Ishikawa (cell line): ENCODE measurements around the gene B4GALNT4.

ENCODE experiments used
- TAF1 ChIP-seq: IDR thresholded peaks from 2 replicates; pipeline ENCODE4 v1.6.1; 2012; ENCODE audit warnings: low read depth, mild to moderate bottlenecking
- TEAD4 ChIP-seq: IDR thresholded peaks from 2 replicates; pipeline ENCODE4 v1.6.1; 2012
- YY1 ChIP-seq: IDR thresholded peaks from 2 replicates; pipeline ENCODE4 v1.6.1; 2012; ENCODE audit warnings: low read depth

DNA sequence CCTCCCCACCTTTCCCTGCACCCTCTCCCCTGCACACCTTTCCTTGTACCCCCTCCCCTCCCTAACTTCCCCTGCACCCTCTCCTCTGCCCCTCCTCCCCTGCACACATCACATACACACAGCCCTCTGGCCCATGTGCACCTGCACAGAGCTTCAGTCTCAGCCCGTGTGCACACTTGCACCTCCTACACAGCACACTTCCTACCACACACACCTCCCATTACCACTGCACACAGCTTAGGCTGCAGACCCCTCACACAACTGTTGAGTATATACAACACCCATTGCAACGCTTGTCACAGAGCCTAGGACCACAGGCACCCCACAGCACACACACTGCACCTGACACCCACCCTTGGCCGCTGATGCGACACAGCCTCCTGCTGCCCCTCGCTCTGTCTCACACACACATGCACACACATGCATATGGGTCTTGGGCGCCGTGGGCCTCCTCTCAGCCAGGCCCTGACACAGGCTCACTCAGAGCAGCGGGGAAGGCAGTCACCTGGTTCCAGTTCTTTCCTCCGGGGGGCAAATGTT, 45.1 kb downstream of the B4GALNT4 start:
- TF ChIP-seq TAF1 (no peak), TEAD4 (no peak), YY1 (no peak)
